GM15510 (cell line): ENCODE data around the gene DOCK11.

Source experiments
- POLR2A ChIP-seq: IDR thresholded peaks from 3 replicates; pipeline ENCODE4 v1.6.1; 2011; ENCODE audit warnings: borderline replicate concordance; ENCODE audit not compliant: insufficient read length; ENCODE audit errors: extremely low read depth

The DOCK11 gene

GRCh38 chrX:118497180-118497818 lies 1.7 kb downstream of the DOCK11 start:
- TF ChIP-seq POLR2A, result no peak

GRCh38 chrX:118498351-118498750 lies 2.7 kb downstream of the DOCK11 start:
- no peak for TF ChIP-seq POLR2A

- no peak for TF ChIP-seq POLR2A
Observed at GRCh38 chrX:118498755-118499154, 3.1 kb downstream of the DOCK11 start.

GRCh38 chrX:118499295-118499694 lies 3.7 kb downstream of the DOCK11 start:
- no peak for TF ChIP-seq POLR2A

GRCh38 chrX:118502161-118502789 lies 6.7 kb downstream of the DOCK11 start:
- TF ChIP-seq POLR2A, result no peak

- no peak for TF ChIP-seq POLR2A
Observed at GRCh38 chrX:118503260-118504041, 7.8 kb downstream of the DOCK11 start.

- no peak for TF ChIP-seq POLR2A
Observed at GRCh38 chrX:118504581-118504980, 9.0 kb downstream of the DOCK11 start.

- TF ChIP-seq POLR2A, result no peak
Observed at GRCh38 chrX:118506805-118507480, 11.3 kb downstream of the DOCK11 start.

- TF ChIP-seq POLR2A, result no peak
Observed at GRCh38 chrX:118507766-118508165, 12.2 kb downstream of the DOCK11 start.

GRCh38 chrX:118508221-118508620 lies 12.6 kb downstream of the DOCK11 start:
- TF ChIP-seq POLR2A, result no peak

- no peak for TF ChIP-seq POLR2A
Observed at GRCh38 chrX:118508635-118509034, 13.0 kb downstream of the DOCK11 start.

- no peak for TF ChIP-seq POLR2A
Observed at GRCh38 chrX:118510111-118510510, 14.5 kb downstream of the DOCK11 start.

- no peak for TF ChIP-seq POLR2A
Observed at GRCh38 chrX:118513120-118513898, 17.7 kb downstream of the DOCK11 start.
